Adrenal gland (tissue), 5 donors: Measurements from ENCODE around the gene RAET1E.
"Not testable (repeated sequence)": the region's sequence is repeated elsewhere in the genome, so short reads cannot be mapped to it uniquely, and the experiment has no call there.

Experiments
- POLR2A ChIP-seq, 2 donors: fragments of 450-650 bp; IDR thresholded peaks; one replicate each; pipeline ENCODE4 v1.6.1; 2017; ENCODE audit warnings: antibody characterized with exemption in 2 of 2, mild to moderate bottlenecking in 2 of 2, moderate library complexity in 1 of 2
- TF ChIP-seq, protein P1 (sequence below), 6 experiments: fragments of 450-650 bp in 4 of 6; fragments of 200-600 bp in 2 of 6; sonication (generic) in 1 of 6; IDR thresholded peaks; 1 replicate in 5 of 6; 2 replicates in 1 of 6; pipeline versions ENCODE4 v1.5.1 to v1.8.0; 2016 to 2021; ENCODE audit warnings: antibody characterized with exemption in 6 of 6, mild to moderate bottlenecking in 2 of 6, moderate library complexity in 1 of 6
- donor health status: DM: no; HTN: no; CAD: no.

DNA sequence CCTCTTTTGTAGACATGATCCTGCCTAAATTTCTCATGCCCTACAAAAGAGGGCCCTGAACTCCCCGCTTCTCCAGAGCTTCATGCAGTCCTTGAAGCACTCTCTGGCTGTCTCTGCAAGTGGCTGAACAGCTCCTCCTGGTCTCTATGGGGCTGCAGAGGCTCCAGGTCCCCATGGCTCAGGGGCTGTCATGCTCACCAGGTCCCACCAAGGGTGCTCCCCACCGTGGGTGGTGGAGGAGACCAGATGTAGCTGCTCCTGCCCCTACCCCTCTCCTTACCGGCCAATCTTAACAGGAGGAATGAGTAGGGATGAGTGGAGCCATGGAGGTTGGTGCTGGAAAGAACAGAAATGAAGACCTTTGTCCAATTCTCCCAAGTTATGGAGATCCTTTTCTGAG lies 14.8 kb upstream of the RAET1E start:
- TF ChIP-seq POLR2A (IDR thresholded peaks at IDR 0.05) = not testable (repeated sequence)
- TF ChIP-seq, protein P1, sequence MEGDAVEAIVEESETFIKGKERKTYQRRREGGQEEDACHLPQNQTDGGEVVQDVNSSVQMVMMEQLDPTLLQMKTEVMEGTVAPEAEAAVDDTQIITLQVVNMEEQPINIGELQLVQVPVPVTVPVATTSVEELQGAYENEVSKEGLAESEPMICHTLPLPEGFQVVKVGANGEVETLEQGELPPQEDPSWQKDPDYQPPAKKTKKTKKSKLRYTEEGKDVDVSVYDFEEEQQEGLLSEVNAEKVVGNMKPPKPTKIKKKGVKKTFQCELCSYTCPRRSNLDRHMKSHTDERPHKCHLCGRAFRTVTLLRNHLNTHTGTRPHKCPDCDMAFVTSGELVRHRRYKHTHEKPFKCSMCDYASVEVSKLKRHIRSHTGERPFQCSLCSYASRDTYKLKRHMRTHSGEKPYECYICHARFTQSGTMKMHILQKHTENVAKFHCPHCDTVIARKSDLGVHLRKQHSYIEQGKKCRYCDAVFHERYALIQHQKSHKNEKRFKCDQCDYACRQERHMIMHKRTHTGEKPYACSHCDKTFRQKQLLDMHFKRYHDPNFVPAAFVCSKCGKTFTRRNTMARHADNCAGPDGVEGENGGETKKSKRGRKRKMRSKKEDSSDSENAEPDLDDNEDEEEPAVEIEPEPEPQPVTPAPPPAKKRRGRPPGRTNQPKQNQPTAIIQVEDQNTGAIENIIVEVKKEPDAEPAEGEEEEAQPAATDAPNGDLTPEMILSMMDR (IDR thresholded peaks at IDR 0.05) = not testable (repeated sequence)
